Neuronal stem cell (in vitro differentiated cells): ENCODE data around the gene LKAAEAR1.
"Not testable (repeated sequence)": the region's sequence is repeated elsewhere in the genome, so short reads cannot be mapped to it uniquely, and the experiment has no call there.

Experiments
- DNase-seq: peaks from one replicate; pipeline ENCODE4 v3.0.0-alpha.2; 2013; ENCODE audit warnings: low spot score
- H2AFZ ChIP-seq: one replicate; pipeline ENCODE4 v1.6.1; 2013; ENCODE audit warnings: mild to moderate bottlenecking, low read length, inconsistent platforms
- H2AK5ac ChIP-seq: 2 replicates; pipeline ENCODE4 v1.6.1; 2013; ENCODE audit warnings: low read depth, mild to moderate bottlenecking, inconsistent platforms, low read length, moderate library complexity, mixed read lengths
- H2BK120ac ChIP-seq: 2 replicates; pipeline ENCODE4 v1.6.1; 2013; ENCODE audit warnings: low read depth, mild to moderate bottlenecking, inconsistent platforms, low read length, moderate library complexity, mixed read lengths
- H2BK12ac ChIP-seq: one replicate; pipeline ENCODE4 v1.6.1; 2013; ENCODE audit warnings: low read length, inconsistent platforms
- H2BK15ac ChIP-seq: 2 replicates; pipeline ENCODE4 v1.6.1; 2013; ENCODE audit warnings: mild to moderate bottlenecking, low read length, inconsistent platforms, mixed read lengths
- H2BK5ac ChIP-seq: one replicate; pipeline ENCODE4 v1.6.1; 2013; ENCODE audit warnings: inconsistent platforms, mild to moderate bottlenecking, low read length, moderate library complexity
- H3K14ac ChIP-seq: one replicate; pipeline ENCODE4 v1.6.1; 2013; ENCODE audit warnings: low read length, inconsistent platforms
- H3K18ac ChIP-seq: 2 replicates; pipeline ENCODE4 v1.6.1; 2013; ENCODE audit warnings: low read length, inconsistent platforms
- H3K23ac ChIP-seq: 2 replicates; pipeline ENCODE4 v1.6.1; 2013; ENCODE audit warnings: low read depth, mild to moderate bottlenecking, mixed read lengths, low read length, inconsistent platforms; ENCODE audit not compliant: poor library complexity
- H3K27ac ChIP-seq: replicated peaks from 3 replicates; pipeline ENCODE4 v1.5.1; 2013; ENCODE audit warnings: low read length, inconsistent platforms
- H3K27me3 ChIP-seq, 3 experiments: 2 replicates each; pipeline ENCODE4 v1.6.1; 2013; ENCODE audit warnings: low read length in 3 of 3, mild to moderate bottlenecking in 2 of 3, inconsistent platforms in 1 of 3, low read depth in 1 of 3, mixed read lengths in 1 of 3, moderate library complexity in 1 of 3; ENCODE audit not compliant: control insufficient read depth in 3 of 3, insufficient read depth in 3 of 3
- H3K36me3 ChIP-seq, 2 donors: replicated peaks in 1 of 2; 2 replicates each; pipeline ENCODE4 v1.6.1; 2013; ENCODE audit warnings: low read length in 2 of 2; ENCODE audit not compliant: control insufficient read depth in 2 of 2, insufficient read depth in 2 of 2
- H3K4ac ChIP-seq: 2 replicates; pipeline ENCODE4 v1.6.1; 2013; ENCODE audit warnings: inconsistent platforms, mild to moderate bottlenecking, low read length, moderate library complexity
- H3K4me1 ChIP-seq, 2 donors: 1 replicate in 1 of 2; 2 replicates in 1 of 2; pipeline ENCODE4 v1.6.1; 2013; ENCODE audit warnings: low read length in 2 of 2, low read depth in 1 of 2; ENCODE audit not compliant: control insufficient read depth in 2 of 2, insufficient read depth in 1 of 2
- H3K4me2 ChIP-seq: one replicate; pipeline ENCODE4 v1.6.1; 2013; ENCODE audit warnings: mild to moderate bottlenecking, low read length, inconsistent platforms; ENCODE audit not compliant: insufficient read depth, poor library complexity, severe bottlenecking
- H3K4me3 ChIP-seq, 2 donors: 2 replicates each; pipeline ENCODE4 v1.5.1; 2013; ENCODE audit warnings: low read length in 2 of 2, mild to moderate bottlenecking in 2 of 2, inconsistent platforms in 1 of 2, moderate library complexity in 1 of 2
- H3K79me1 ChIP-seq: one replicate; pipeline ENCODE4 v1.6.1; 2013; ENCODE audit warnings: low read depth, mild to moderate bottlenecking, inconsistent platforms, low read length, moderate library complexity
- H3K9ac ChIP-seq: one replicate; pipeline ENCODE4 v1.6.1; 2013; ENCODE audit warnings: mild to moderate bottlenecking, low read depth, low read length, inconsistent platforms; ENCODE audit not compliant: poor library complexity
- H3K9me3 ChIP-seq, 2 donors: replicated peaks in 1 of 2; 2 replicates each; pipeline versions ENCODE3 to v1.6.1; 2013; ENCODE audit warnings: low read length in 2 of 2, mild to moderate bottlenecking in 2 of 2, inconsistent platforms in 1 of 2, low read depth in 1 of 2, mixed read lengths in 1 of 2, moderate library complexity in 1 of 2; ENCODE audit not compliant: control insufficient read depth in 2 of 2, insufficient read depth in 1 of 2
- H4K8ac ChIP-seq: one replicate; pipeline ENCODE4 v1.6.1; 2013; ENCODE audit warnings: low read depth, mild to moderate bottlenecking, inconsistent platforms, low read length, moderate library complexity
- H4K91ac ChIP-seq: one replicate; pipeline ENCODE4 v1.6.1; 2013; ENCODE audit warnings: low read length, low read depth, mild to moderate bottlenecking, inconsistent platforms; ENCODE audit not compliant: poor library complexity
- WGBS, 2 donors: extraction: QIAGEN DNeasy Blood & Tissue Kit; methylation state at CpG; one replicate each; pipeline ENCODE4 v1.1.7; 2013; ENCODE audit warnings: missing lambda C conversion rate in 2 of 2, mixed read lengths in 1 of 2; ENCODE audit not compliant: insufficient read length in 2 of 2, insufficient replicate concordance in 1 of 2; ENCODE audit errors: extremely low coverage in 2 of 2; 5-methylcytosine and 5-hydroxymethylcytosine counted together

Gene LKAAEAR1

GRCh38 chr20:64087226-64087825 lies 3.1 kb upstream of the LKAAEAR1 start:
- not testable (repeated sequence) for H3K27ac ChIP-seq, H4K91ac ChIP-seq, H3K79me1 ChIP-seq, H3K9ac ChIP-seq, H3K18ac ChIP-seq, DNase-seq, H2AK5ac ChIP-seq, H2BK5ac ChIP-seq, H3K14ac ChIP-seq, H2AFZ ChIP-seq, H2BK15ac ChIP-seq, H2BK120ac ChIP-seq, H3K4me3 ChIP-seq, H3K4me2 ChIP-seq, H3K4ac ChIP-seq, H3K36me3 ChIP-seq, H2BK12ac ChIP-seq, H3K23ac ChIP-seq, H4K8ac ChIP-seq
- WGBS, 2 donors = no CpG with 5 or more reads among the region's 36 CpGs
- Histone ChIP-seq H3K4me1 (peaks cover 18 to 20% of the 10 kb centered on the region in 2 donors), H3K27me3 (peaks cover 2 to 69% (median 38%) of the 10 kb centered on the region in 3 experiments), H3K9me3 (peaks cover 8 to 19% of the 10 kb centered on the region in 2 donors)

GRCh38 chr20:64086801-64087200 lies 2.6 kb upstream of the LKAAEAR1 start:
- no CpG with 5 or more reads among the region's 11 CpGs for WGBS, 2 donors
- peaks cover 2 to 70% (median 41%) of the 10 kb centered on the region in 3 experiments for H3K27me3 ChIP-seq
- no peak overlapping the region for H3K4ac ChIP-seq

GRCh38 chr20:64084685-64085152 lies 521 bp upstream of the LKAAEAR1 start:
- no peak overlapping the region for H3K27ac ChIP-seq
- H3K4ac ChIP-seq = no peak overlapping the region
- H3K4me1 ChIP-seq = peaks cover 26 to 40% of the 10 kb centered on the region in 2 donors
- H3K79me1 ChIP-seq = peaks cover 2% of the 10 kb centered on the region
- H3K27me3 ChIP-seq = peaks cover 2 to 70% (median 42%) of the 10 kb centered on the region in 3 experiments
- no peak overlapping the region for H4K8ac ChIP-seq
- peak overlapping the region; percentile 67 for H3K23ac ChIP-seq
- no peak overlapping the region for H2BK120ac ChIP-seq
- no peak overlapping the region for H2BK12ac ChIP-seq
- H3K4me3 ChIP-seq = peak overlapping the region in 1 of 2 donors; percentile 51
- no peak overlapping the region for H3K14ac ChIP-seq
- no peak overlapping the region for H2BK15ac ChIP-seq
- peaks cover 8 to 19% of the 10 kb centered on the region in 2 donors for H3K9me3 ChIP-seq
- DNase-seq = no peak
- peak overlapping the region; percentile 50 for H3K9ac ChIP-seq
- peak overlapping the region; percentile 0 for H2AK5ac ChIP-seq
- H4K91ac ChIP-seq = no peak overlapping the region
- H3K18ac ChIP-seq = peak overlapping the region; percentile 98
- H3K36me3 ChIP-seq = no peaks in the 10 kb centered on the region
- no peak overlapping the region for H2AFZ ChIP-seq
- peak overlapping the region; percentile 91 for H3K4me2 ChIP-seq
- H2BK5ac ChIP-seq = no peak overlapping the region
- WGBS, 2 donors = no CpG with 5 or more reads among the region's 23 CpGs

More at GRCh38 chr20:64086801-64087200, 2.6 kb upstream of the LKAAEAR1 start:
- H3K4me2 ChIP-seq = no peak overlapping the region
- DNase-seq = no peak
- no peak overlapping the region for H2AFZ ChIP-seq
- no peak overlapping the region for H2BK12ac ChIP-seq
- H4K8ac ChIP-seq = no peak overlapping the region
- H2BK15ac ChIP-seq = no peak overlapping the region
- no peak overlapping the region for H3K18ac ChIP-seq
- no peak overlapping the region for H3K14ac ChIP-seq
- peaks cover 8 to 19% of the 10 kb centered on the region in 2 donors for H3K9me3 ChIP-seq
- no peak overlapping the region for H4K91ac ChIP-seq
- H3K79me1 ChIP-seq = no peaks in the 10 kb centered on the region
- no peak overlapping the region for H2BK5ac ChIP-seq
- no peak overlapping the region for H3K27ac ChIP-seq
- H3K9ac ChIP-seq = no peak overlapping the region
- no peak overlapping the region for H3K4me3 ChIP-seq
- peaks cover 19 to 22% of the 10 kb centered on the region in 2 donors for H3K4me1 ChIP-seq
- H2BK120ac ChIP-seq = no peak overlapping the region
- no peak overlapping the region for H2AK5ac ChIP-seq
- no peaks in the 10 kb centered on the region for H3K36me3 ChIP-seq
- no peak overlapping the region for H3K23ac ChIP-seq

- Histone ChIP-seq H2BK12ac (no peak overlapping the region), H3K79me1 (peaks cover 3% of the 10 kb centered on the region), H2BK120ac (no peak overlapping the region), H2BK5ac (no peak overlapping the region), H3K4me1 (peaks cover 32 to 50% of the 10 kb centered on the region in 2 donors), H2AK5ac (peak overlapping the region; percentile 20), H2AFZ (peak overlapping the region; percentile 85), H3K9ac (peak overlapping the region; percentile 46), H4K91ac (no peak overlapping the region), H3K36me3 (no peaks in the 10 kb centered on the region), H3K14ac (no peak overlapping the region), H3K27me3 (peaks cover 2 to 57% (median 42%) of the 10 kb centered on the region in 3 experiments), H3K4ac (no peak overlapping the region), H3K4me2 (peak overlapping the region; percentile 91), H2BK15ac (peak overlapping the region; percentile 19), H3K18ac (peak overlapping the region; percentile 98), H3K4me3 (peak overlapping the region; percentile 28 to 78), H4K8ac (no peak overlapping the region), H3K27ac (no peak overlapping the region), H3K9me3 (peaks cover 8 to 19% of the 10 kb centered on the region in 2 donors), H3K23ac (peak overlapping the region; percentile 93)
- DNase-seq = peak; percentile 76
- WGBS, 2 donors = no CpG with 5 or more reads among the region's 52 CpGs
Measured at GRCh38 chr20:64083378-64083803, 807 bp downstream of the LKAAEAR1 start.
